HG03565 (cell line): ENCODE measurements around the gene EPHA4.

Experiments
- ATAC-seq: cut with Tn5 transposase; IDR thresholded peaks from one replicate; pipeline ENCODE4 v1.9.1; 2021; ENCODE audit warnings: mild to moderate bottlenecking, moderate library complexity; ENCODE audit not compliant: unreplicated experiment

EPHA4 gene

DNA sequence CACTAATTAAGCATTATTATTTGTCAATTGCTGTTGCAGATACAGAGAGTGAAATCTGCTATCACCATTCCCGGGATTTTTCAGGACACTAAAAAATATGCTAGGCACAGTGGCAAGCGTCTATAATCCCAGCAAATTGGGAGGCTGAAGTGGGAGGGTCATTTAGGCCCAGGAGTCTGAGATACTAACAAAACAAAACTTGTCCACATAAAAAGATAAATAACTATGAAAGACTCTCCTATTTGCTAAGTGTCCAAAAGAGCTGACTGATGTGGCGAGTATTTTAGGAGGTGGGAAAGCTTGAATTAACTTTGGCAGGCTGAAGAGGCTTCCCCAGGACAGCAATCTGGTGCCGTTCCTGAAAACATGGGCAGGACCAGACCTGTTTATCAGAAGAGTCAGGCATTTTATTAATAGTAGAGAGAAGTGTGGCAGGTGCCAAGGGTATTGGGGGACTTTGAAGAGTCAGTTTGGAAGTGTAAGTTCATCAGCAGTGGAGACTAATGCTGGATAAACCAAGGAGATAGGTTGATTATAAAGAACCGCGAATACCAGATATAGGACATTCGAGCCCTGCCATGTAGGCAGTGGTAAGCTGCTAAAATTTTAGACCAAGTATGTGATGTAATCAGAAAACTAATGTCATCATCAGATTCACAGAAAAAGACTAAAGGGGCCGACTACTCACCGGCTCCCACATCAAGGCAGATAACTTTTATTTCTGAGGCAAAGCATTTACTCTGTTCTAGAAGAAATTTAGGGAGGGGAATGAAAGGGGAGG lies 201.8 kb downstream of the EPHA4 start:
- no peak for ATAC-seq
